SU-DHL-6 (cell line): ENCODE results near the gene TESK2.

ENCODE experiments used
- CTCF ChIP-seq: fragments of 200-600 bp; sonication (generic); IDR thresholded peaks from one replicate; pipeline ENCODE4 v1.5.1; 2017; ENCODE audit warnings: antibody characterized with exemption, mild to moderate bottlenecking, low read length, moderate library complexity; ENCODE audit not compliant: insufficient read depth, poor library complexity, severe bottlenecking
- EZH2phosphoT487 ChIP-seq: fragments of 200-600 bp; sonication (generic), shearing (Covaris generic); conservative IDR thresholded peaks from 2 replicates; pipeline ENCODE4 v1.6.1; 2018; ENCODE audit warnings: mild to moderate bottlenecking, antibody characterized with exemption, low read length, moderate library complexity, mixed read lengths

DNA sequence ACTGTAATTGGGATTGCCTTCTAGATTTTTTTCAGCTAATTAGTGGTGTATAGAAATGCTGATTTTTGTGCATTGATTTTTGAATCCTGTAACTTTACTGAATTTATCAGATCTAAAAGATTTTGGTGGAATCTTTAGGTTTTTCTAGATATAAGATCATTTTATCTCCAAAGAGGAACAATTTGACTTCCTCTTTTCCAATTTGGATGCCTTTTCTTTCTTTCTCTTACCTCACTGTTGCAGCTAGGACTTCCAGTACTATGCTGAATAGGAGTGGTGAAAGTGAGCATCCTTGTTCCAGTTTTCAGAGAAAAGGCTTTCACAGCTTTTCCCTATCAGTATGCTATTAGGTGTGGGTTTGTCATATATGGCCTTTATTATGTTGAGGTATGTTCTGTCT, 53.6 kb downstream of the TESK2 start:
- no peak for TF ChIP-seq CTCF
- TF ChIP-seq EZH2phosphoT487, result no peak
